KBM-7 (cell line): ENCODE data around the gene SOX6.

Source experiments
- DNase-seq: peaks from one replicate; pipeline ENCODE4 v3.0.0-alpha.2; 2015
- in situ Hi-C: fragments of 300-500 bp; cut with MboI; formaldehyde crosslinking; loops from 2 replicates; pipeline ENCODE4 v1.14.3; 2020; ENCODE audit warnings: low sequenced_read_pairs, low pct_unique_long_range_greater_than_20kb, mixed read lengths

SOX6 gene

GRCh38 chr11:16001044-16001568 is 355.2 kb downstream of the SOX6 start:
- no peak for DNase-seq
- in situ Hi-C loops, result no loop called here

- in situ Hi-C loops, result no loop called here
- DNase-seq, result no peak
Measured at GRCh38 chr11:16000065-16000464, 356.3 kb downstream of the SOX6 start.

- in situ Hi-C loops, result no loop called here
- DNase-seq, result no peak
Measured at GRCh38 chr11:15993345-15993744, 363.0 kb downstream of the SOX6 start.

- in situ Hi-C loops, result no loop called here
- no peak for DNase-seq
Measured at GRCh38 chr11:15991215-15991614, 365.1 kb downstream of the SOX6 start.

- in situ Hi-C loops, result no loop called here
Measured at GRCh38 chr11:15989685-15990084, 366.7 kb downstream of the SOX6 start.

GRCh38 chr11:15988693-15989231 is 367.6 kb downstream of the SOX6 start:
- no peak for DNase-seq

More at GRCh38 chr11:15989685-15990084, 366.7 kb downstream of the SOX6 start:
- DNase-seq, result no peak

GRCh38 chr11:15988016-15988550 is 368.3 kb downstream of the SOX6 start:
- DNase-seq, result no peak
- in situ Hi-C loops, result no loop called here

More at GRCh38 chr11:15988693-15989231, 367.6 kb downstream of the SOX6 start:
- in situ Hi-C loops, result no loop called here

- in situ Hi-C loops, result no loop called here
- no peak for DNase-seq
Measured at GRCh38 chr11:15987046-15987445, 369.3 kb downstream of the SOX6 start.

- DNase-seq, result no peak
- in situ Hi-C loops, result no loop called here
Measured at GRCh38 chr11:15985860-15986139, 370.5 kb downstream of the SOX6 start.

- in situ Hi-C loops, result no loop called here
- DNase-seq, result no peak
Measured at GRCh38 chr11:15985127-15985859, 371.1 kb downstream of the SOX6 start.

GRCh38 chr11:15981292-15981691 is 375.1 kb downstream of the SOX6 start:
- in situ Hi-C loops, result no loop called here
- DNase-seq, result no peak

- DNase-seq, result no peak
- in situ Hi-C loops, result no loop called here
Measured at GRCh38 chr11:15977116-15977515, 379.2 kb downstream of the SOX6 start.

GRCh38 chr11:15976433-15977045 is 379.8 kb downstream of the SOX6 start:
- in situ Hi-C loops, result no loop called here
- DNase-seq, result peak; percentile 32

- no peak for DNase-seq
- in situ Hi-C loops, result no loop called here
Measured at GRCh38 chr11:15975742-15976141, 380.6 kb downstream of the SOX6 start.

- in situ Hi-C loops, result no loop called here
- DNase-seq, result no peak
Measured at GRCh38 chr11:15972838-15973237, 383.5 kb downstream of the SOX6 start.

- DNase-seq, result no peak
- in situ Hi-C loops, result no loop called here
Measured at GRCh38 chr11:15971215-15971546, 385.2 kb downstream of the SOX6 start.

GRCh38 chr11:15970506-15971214 is 385.7 kb downstream of the SOX6 start:
- no peak for DNase-seq
- in situ Hi-C loops, result no loop called here

GRCh38 chr11:15969701-15970329 is 386.5 kb downstream of the SOX6 start:
- no peak for DNase-seq
- in situ Hi-C loops, result no loop called here

GRCh38 chr11:15969281-15969680 is 387.1 kb downstream of the SOX6 start:
- in situ Hi-C loops, result no loop called here
- peak; percentile 7 for DNase-seq
